ENCODE results near the gene LENEP. TPM values are rescaled to one million over a fixed set of nuclear protein-coding genes. Genes with fewer than 3 reads are reported as not detected.

The LENEP gene
- total RNA-seq, 1 experiment from 2014 or later = 2.8 TPM

DNA sequence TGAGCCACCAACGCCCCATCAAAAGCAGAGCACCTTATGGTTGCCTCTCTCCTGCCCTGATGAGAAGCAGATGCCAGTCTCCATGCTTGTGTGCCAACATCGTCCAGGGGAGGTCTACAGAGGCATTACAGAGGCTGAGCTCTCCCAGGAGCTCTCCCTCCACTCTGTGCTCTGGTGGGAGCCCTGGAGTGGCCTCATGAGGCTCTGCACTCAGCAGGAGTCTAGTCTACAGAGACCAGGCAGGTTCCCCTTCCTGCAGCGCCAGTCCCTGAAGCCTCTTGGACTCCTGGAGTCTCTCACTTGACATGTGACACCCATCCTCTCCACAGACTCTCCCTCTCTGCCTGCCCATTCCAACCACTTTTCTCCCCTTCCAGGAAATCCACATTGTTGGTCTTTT lies 43.7 kb downstream of the LENEP start:
- H3K56ac ChIP-seq (ENCODE audit: insufficient read length, low read depth, low read length) = no peak overlapping the region
- H3K14ac ChIP-seq (ENCODE audit: insufficient read depth, low read length) = no peak overlapping the region
- H3K79me2 ChIP-seq (ENCODE audit: insufficient read depth, low read length) = no peaks in the 10 kb centered on the region
- H2BK120ac ChIP-seq (ENCODE audit: low read depth, low read length, poor library complexity, severe bottlenecking) = no peak overlapping the region
- Mint-ChIP-seq H3K27me3 (ENCODE audit: low read depth) (peaks cover 49% of the 10 kb centered on the region), H3K9me3 (no peaks in the 10 kb centered on the region), H3K27ac (no peak overlapping the region; a peak in 1 of 7 replicates), H3K36me3 (ENCODE audit: insufficient read depth in 1 of 3, low read depth in 3 of 3) (no peaks in the 10 kb centered on the region), H3K4me3 (no peak overlapping the region), H3K4me1 (peaks cover 3 to 6% of the 10 kb centered on the region in 2 experiments; a peak in 2 of 4 replicates)
- DNase-seq = no peak
- no peak overlapping the region for H2AK5ac ChIP-seq (ENCODE audit: insufficient read length, low read length)
- no peak overlapping the region for H3K9ac ChIP-seq (ENCODE audit: extremely low read depth, insufficient read length, low read length)
- no peaks in the 10 kb centered on the region for H3K23me2 ChIP-seq (ENCODE audit: insufficient read length, low read depth, low read length, poor library complexity, severe bottlenecking)
- TF ChIP-seq, protein P1, sequence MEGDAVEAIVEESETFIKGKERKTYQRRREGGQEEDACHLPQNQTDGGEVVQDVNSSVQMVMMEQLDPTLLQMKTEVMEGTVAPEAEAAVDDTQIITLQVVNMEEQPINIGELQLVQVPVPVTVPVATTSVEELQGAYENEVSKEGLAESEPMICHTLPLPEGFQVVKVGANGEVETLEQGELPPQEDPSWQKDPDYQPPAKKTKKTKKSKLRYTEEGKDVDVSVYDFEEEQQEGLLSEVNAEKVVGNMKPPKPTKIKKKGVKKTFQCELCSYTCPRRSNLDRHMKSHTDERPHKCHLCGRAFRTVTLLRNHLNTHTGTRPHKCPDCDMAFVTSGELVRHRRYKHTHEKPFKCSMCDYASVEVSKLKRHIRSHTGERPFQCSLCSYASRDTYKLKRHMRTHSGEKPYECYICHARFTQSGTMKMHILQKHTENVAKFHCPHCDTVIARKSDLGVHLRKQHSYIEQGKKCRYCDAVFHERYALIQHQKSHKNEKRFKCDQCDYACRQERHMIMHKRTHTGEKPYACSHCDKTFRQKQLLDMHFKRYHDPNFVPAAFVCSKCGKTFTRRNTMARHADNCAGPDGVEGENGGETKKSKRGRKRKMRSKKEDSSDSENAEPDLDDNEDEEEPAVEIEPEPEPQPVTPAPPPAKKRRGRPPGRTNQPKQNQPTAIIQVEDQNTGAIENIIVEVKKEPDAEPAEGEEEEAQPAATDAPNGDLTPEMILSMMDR (conservative IDR thresholded peaks at IDR 0.05) = no peak
- no peaks in the 10 kb centered on the region for H3K27me3 ChIP-seq (ENCODE audit: insufficient read depth, low read length)
- H4K8ac ChIP-seq (replicated peaks; ENCODE audit: insufficient read length, low read depth, low read length) = no peak overlapping the region
- no peaks in the 10 kb centered on the region for H3K79me1 ChIP-seq (ENCODE audit: insufficient read depth, low read depth, low read length, poor library complexity, severe bottlenecking)
- no CpG with 5 or more reads among the region's 3 CpGs for WGBS (ENCODE audit: extremely low coverage, insufficient read length, low lambda C conversion rate)
- H3K4me2 ChIP-seq (ENCODE audit: insufficient read depth, insufficient read length, low read length) = no peak overlapping the region
- H2AFZ ChIP-seq (ENCODE audit: low read length) = no peak overlapping the region
- peaks cover 2% of the 10 kb centered on the region for H4K20me1 ChIP-seq (ENCODE audit: control insufficient read depth, insufficient read depth, insufficient read length)
- no peak overlapping the region for H3T11ph ChIP-seq (ENCODE audit: low read length)
- H4K5ac ChIP-seq (ENCODE audit: insufficient read length, low read depth, low read length) = no peak overlapping the region
- H3K27ac ChIP-seq (ENCODE audit: insufficient read length, low read depth, low read length) = no peak overlapping the region
- H3K9me3 ChIP-seq (ENCODE audit: control insufficient read depth, low read depth, low read length) = no peaks in the 10 kb centered on the region
- no peak overlapping the region for H3K4ac ChIP-seq (ENCODE audit: low read depth, low read length)
- no peaks in the 10 kb centered on the region for H3K4me1 ChIP-seq (ENCODE audit: insufficient read depth, low read length)
- H2BK5ac ChIP-seq (ENCODE audit: insufficient read length, low read length) = no peak overlapping the region
- no peak overlapping the region for H3K23ac ChIP-seq (ENCODE audit: insufficient read length, low read depth, low read length)
- no peak overlapping the region for H2BK20ac ChIP-seq (ENCODE audit: low read depth, low read length, poor library complexity, severe bottlenecking)
- no peak overlapping the region for H2BK15ac ChIP-seq (ENCODE audit: low read depth, low read length)
- H4K91ac ChIP-seq (ENCODE audit: insufficient read length, low read depth, low read length) = no peak overlapping the region
- H2BK12ac ChIP-seq (ENCODE audit: insufficient read length, low read depth, low read length) = no peak overlapping the region
- no peak overlapping the region for H3K18ac ChIP-seq (ENCODE audit: insufficient read length, low read depth, low read length)
